K562 treated with DMSO at 1 percent for 48 hours (cell line): Measurements from ENCODE around the gene ITSN1. TPM values are rescaled to one million over a fixed set of nuclear protein-coding genes. Genes with fewer than 3 reads are reported as not detected.

ENCODE experiments used
- total RNA-seq: library from RNA; unstranded; fragments of 300-600 nt; gene quantifications from 2 replicates; pipeline ENCODE4 v1.2.3, GENCODE V29; 2022; ENCODE audit warnings: low replicate concordance; ENCODE audit errors: extremely low read depth

ITSN1 gene
- total RNA-seq, result not detected in 2 replicates

GRCh38 chr21:33642027-33642895, at the start of gene ITSN1:
ITSN1 (plus strand) TSS chr21:33642501; CDS start chr21:33718829, 76,328 bp downstream.

DNA sequence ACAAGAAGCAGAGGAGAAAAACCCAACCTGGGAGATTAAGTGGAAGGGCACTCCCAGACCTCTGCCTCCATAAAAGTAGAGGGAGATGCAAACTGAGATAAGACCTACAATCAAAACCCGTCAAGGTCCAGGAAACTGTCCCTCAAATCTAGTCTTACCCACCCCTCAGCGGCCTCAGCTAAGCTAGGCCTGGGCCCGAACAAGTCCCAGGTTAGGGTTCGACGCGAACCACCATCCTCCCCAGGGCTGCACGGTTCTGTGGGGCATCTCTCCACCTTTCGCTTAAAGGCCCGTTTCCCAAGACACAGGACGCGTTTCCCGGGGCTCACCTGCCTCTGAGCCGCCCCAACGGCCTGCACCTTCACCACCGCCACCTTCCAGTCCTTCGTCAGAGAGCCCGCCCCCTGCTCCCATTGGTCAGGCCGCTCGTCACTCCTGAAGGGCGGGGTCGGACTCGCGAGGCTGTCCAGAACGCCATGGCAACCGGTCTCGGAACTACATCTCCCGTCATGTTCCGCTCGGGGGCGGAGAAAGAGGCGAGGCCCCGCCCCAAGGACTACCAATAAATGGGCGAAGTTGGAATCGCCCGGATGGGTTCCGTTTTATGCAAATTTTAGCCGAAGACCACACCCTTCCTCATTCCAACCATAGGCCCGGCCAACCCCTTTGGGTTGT, 812 bp upstream of the ITSN1 start, which contains the start of gene CRYZL1:
CRYZL1 (minus strand) TSS at position 390 of the 675 bp plus-strand sequence. CDS start 10,190 bp downstream, outside the sequence.

DNA sequence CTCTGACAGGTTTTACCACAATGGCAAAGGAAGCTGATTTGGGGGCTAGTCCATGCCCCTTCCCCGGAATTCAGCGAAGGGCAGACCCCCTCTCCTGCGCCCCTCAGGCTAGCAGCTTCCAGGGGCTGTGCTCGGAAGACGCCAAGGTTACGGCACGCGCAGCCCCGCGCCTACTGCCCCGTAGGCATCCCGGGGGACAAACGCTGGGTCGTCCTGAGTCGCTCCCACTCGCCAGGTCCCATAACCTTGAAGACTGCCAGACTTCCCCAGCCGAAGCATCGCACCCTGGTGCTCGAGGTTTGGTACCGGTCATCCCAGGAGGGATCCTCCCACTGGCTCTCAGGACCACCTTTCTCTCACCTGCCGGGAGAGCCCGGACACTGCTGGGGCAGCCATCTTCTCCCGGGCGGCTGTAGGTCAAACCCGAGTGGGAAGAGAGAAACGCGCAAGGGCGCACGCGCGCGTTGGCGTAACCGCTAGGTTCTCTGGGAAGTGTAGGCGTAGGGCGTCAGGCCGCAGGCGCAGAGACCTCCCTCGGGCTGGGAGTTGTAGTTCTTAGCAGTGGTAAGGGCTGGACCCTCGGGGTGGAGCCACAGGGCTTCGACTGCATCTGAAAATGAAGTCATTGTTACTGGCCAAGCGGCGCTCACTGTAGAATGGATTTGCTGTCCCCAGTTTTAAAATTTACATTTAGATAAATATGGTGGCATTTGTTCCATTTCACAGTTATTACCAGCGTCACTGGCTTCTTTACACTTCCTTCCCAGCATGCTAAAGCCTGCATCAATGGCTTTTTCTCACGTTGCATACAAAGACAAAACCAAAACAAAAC, 273.3 kb downstream of the ITSN1 start, which contains the start of gene ATP5PO:
ATP5PO (minus strand) TSS at position 437 of the 832 bp plus-strand sequence; CDS start at position 396, 41 bp downstream.

Other genes with a start within 250 kb of the ITSN1 start
- not detected in 2 replicates for gene IFNGR2, start 239.1 kb upstream of the ITSN1 start, total RNA-seq
- gene TMEM50B, start 162.5 kb upstream of the ITSN1 start, total RNA-seq, result not detected in 2 replicates
- gene DNAJC28, start 150.8 kb upstream of the ITSN1 start, total RNA-seq, result not detected in 2 replicates
- gene GART, start 100.4 kb upstream of the ITSN1 start, total RNA-seq, result 960 TPM in 1 of 2 replicates, not detected in the other
- 67.1 and 105 TPM in 2 replicates for gene SON, start 99.5 kb upstream of the ITSN1 start, total RNA-seq
- not detected in 2 replicates for gene DONSON, start 53.8 kb upstream of the ITSN1 start, total RNA-seq
- gene CRYZL1, start 760 bp upstream of the ITSN1 start, total RNA-seq, result not detected in 2 replicates